ENCODE results near the gene SLC51B. TPM values are rescaled to one million over a fixed set of nuclear protein-coding genes. Genes with fewer than 3 reads are reported as not detected.

SLC51B gene
- polyA plus RNA-seq, 3 donors: not detected

DNA sequence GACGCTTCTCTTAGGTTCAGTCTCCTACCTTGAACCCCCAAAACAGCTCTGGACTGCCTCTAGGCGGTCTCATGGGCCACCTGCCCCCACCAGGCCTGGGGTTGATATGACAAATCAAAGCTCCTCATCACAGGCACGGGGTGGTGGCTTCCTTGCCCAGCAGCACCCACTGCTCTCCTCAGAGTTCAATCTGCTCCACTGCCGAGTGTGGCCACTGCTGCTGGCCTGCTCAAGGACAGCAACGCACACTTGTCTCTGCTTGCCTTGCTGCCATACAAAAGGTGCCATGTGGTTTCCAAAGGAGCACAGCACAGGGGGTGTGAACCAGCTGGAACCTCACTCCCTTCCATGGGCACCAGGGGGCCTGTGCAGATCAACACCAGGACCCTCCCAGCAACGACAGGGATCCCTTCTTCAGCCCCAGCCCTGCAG, 41.5 kb downstream of the SLC51B start:
- intact Hi-C loops (cut with micrococcal nuclease): loop anchor here in 1 of 2 donors (10.0 kb wide), 1 partner anchor 352 kb away; no protein-coding TSS in a partner anchor

DNA sequence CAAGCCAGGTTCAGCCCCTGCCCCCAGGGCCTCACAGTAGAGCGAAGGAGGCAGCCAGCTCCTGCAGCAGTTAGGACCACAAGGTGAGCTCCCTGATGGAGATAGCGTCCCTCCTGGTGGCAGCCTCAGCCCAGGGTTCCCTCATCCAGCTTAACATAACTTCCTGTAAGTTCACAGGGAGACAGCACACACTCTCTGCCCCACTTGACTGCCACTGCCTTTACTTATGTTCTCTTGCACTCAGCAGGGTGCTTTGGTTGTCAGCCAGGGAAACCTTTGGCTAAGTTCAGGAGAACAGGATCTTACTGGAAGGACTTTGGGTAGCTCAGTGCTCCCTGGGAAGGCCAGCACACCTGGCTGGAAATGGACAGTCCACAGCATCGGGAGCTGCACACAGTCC, 42.2 kb downstream of the SLC51B start:
- no peak overlapping the region for H3K4me3 ChIP-seq (replicated peaks in 1 of 3; ENCODE audit: low read depth in 2 of 3, low read length in 3 of 3)
- no peak overlapping the region for H3K9ac ChIP-seq (ENCODE audit: insufficient read depth, low read length, poor library complexity, severe bottlenecking)
- H3K27ac ChIP-seq (ENCODE audit: low read depth in 1 of 2, low read length in 2 of 2): no peak overlapping the region
- no peaks in the 10 kb centered on the region for H4K20me1 ChIP-seq (ENCODE audit: insufficient read depth, low read length)
- H3K9me3 ChIP-seq (replicated peaks in 1 of 2; ENCODE audit: control insufficient read depth in 1 of 2, insufficient read depth in 1 of 2, low read length in 2 of 2): no peaks in the 10 kb centered on the region
- Mint-ChIP-seq H3K27me3 (ENCODE audit: low read depth in 3 of 3) (peaks cover 11 to 34% (median 14%) of the 10 kb centered on the region in 3 donors), H3K9me3 (no peaks in the 10 kb centered on the region), H3K4me1 (peaks cover 5% of the 10 kb centered on the region), H3K36me3 (no peaks in the 10 kb centered on the region), H3K27ac (no peak overlapping the region), H3K4me3 (no peak overlapping the region)
- no peak overlapping the region for H3K4me2 ChIP-seq (replicated peaks; ENCODE audit: extremely low read depth, low read length, poor library complexity, severe bottlenecking)
- TF ChIP-seq CTCF (IDR thresholded peaks at IDR 0.05): no peak
- H3K4me1 ChIP-seq (ENCODE audit: control insufficient read depth in 1 of 2, insufficient read depth in 2 of 2, low read length in 2 of 2): no peaks in the 10 kb centered on the region
- DNase-seq: no peak
- no peaks in the 10 kb centered on the region for H3K36me3 ChIP-seq (replicated peaks in 1 of 2; ENCODE audit: control insufficient read depth in 1 of 2, insufficient read depth in 2 of 2, low read length in 2 of 2)
- H3K79me2 ChIP-seq (ENCODE audit: insufficient read depth, low read length): no peaks in the 10 kb centered on the region
- no peak overlapping the region for H2AFZ ChIP-seq (ENCODE audit: insufficient read depth, low read depth, low read length, poor library complexity, severe bottlenecking)
- intact Hi-C loops (cut with micrococcal nuclease): loop anchor here in 1 of 2 donors (10.0 kb wide), 1 partner anchor 353 kb away; no protein-coding TSS in a partner anchor
- peaks cover 0 to 10% of the 10 kb centered on the region in 2 donors for H3K27me3 ChIP-seq (ENCODE audit: control insufficient read depth in 2 of 2, insufficient read depth in 2 of 2, low read length in 2 of 2)
- WGBS (ENCODE audit: insufficient coverage): 96% methylated on average over 3 of the region's 3 CpGs

More for the DNA sequence above, 41.5 kb downstream of the SLC51B start:
- no peak for TF ChIP-seq CTCF (IDR thresholded peaks at IDR 0.05)
- Histone ChIP-seq H3K4me3 (replicated peaks in 1 of 3; ENCODE audit: low read depth in 2 of 3, low read length in 3 of 3) (no peak overlapping the region), H3K9me3 (replicated peaks in 1 of 2; ENCODE audit: control insufficient read depth in 1 of 2, insufficient read depth in 1 of 2, low read length in 2 of 2) (no peaks in the 10 kb centered on the region), H3K9ac (ENCODE audit: insufficient read depth, low read length, poor library complexity, severe bottlenecking) (no peak overlapping the region), H3K79me2 (ENCODE audit: insufficient read depth, low read length) (no peaks in the 10 kb centered on the region), H3K27ac (ENCODE audit: low read depth in 1 of 2, low read length in 2 of 2) (no peak overlapping the region), H3K4me1 (ENCODE audit: control insufficient read depth in 1 of 2, insufficient read depth in 2 of 2, low read length in 2 of 2) (no peaks in the 10 kb centered on the region), H4K20me1 (ENCODE audit: insufficient read depth, low read length) (no peaks in the 10 kb centered on the region), H3K36me3 (replicated peaks in 1 of 2; ENCODE audit: control insufficient read depth in 1 of 2, insufficient read depth in 2 of 2, low read length in 2 of 2) (no peaks in the 10 kb centered on the region), H3K27me3 (ENCODE audit: control insufficient read depth in 2 of 2, insufficient read depth in 2 of 2, low read length in 2 of 2) (peaks cover 0 to 12% of the 10 kb centered on the region in 2 donors), H3K4me2 (replicated peaks; ENCODE audit: extremely low read depth, low read length, poor library complexity, severe bottlenecking) (no peak overlapping the region), H2AFZ (ENCODE audit: insufficient read depth, low read depth, low read length, poor library complexity, severe bottlenecking) (no peak overlapping the region)
- Mint-ChIP-seq H3K4me1 (peaks cover 8% of the 10 kb centered on the region), H3K4me3 (no peak overlapping the region), H3K27me3 (ENCODE audit: low read depth in 3 of 3) (peaks cover 13 to 40% (median 20%) of the 10 kb centered on the region in 3 donors), H3K36me3 (no peaks in the 10 kb centered on the region), H3K9me3 (no peaks in the 10 kb centered on the region), H3K27ac (peak overlapping the region in 1 of 7 donors; percentile 2)
- 93% methylated on average over 5 of the region's 6 CpGs for WGBS (ENCODE audit: insufficient coverage)
- no peak for DNase-seq
